A673 (cell line): ENCODE measurements around the gene ITPR1. TPM values are rescaled to one million over a fixed set of nuclear protein-coding genes. Genes with fewer than 3 reads are reported as not detected.

Experiments
- BruUV-seq: library from RNA; stranded (reverse); fragments of 400-500 nt; replicated peaks from 2 replicates; lab custom pipeline; 2021; lab: Mats Ljungman, UMichigan
- CTCF ChIA-PET: fragments of 300-600 bp; sonication (Branson Sonifier 250); formaldehyde crosslinking; loops from one replicate; lab custom pipeline; 2022; ENCODE audit warnings: antibody characterized with exemption; lab: Charles Lee
- POLR2A ChIA-PET: fragments of 300-600 bp; sonication (Branson Sonifier 250); formaldehyde crosslinking; loops from one replicate; lab custom pipeline; 2022; ENCODE audit warnings: antibody characterized with exemption; ENCODE audit not compliant: low non-redundant PET; lab: Charles Lee
- DNase-seq: peaks from one replicate; pipeline ENCODE4 v3.0.0-alpha.2; 2015; ENCODE audit warnings: low spot score
- H3K27ac ChIP-seq: fragments of 200-600 bp; sonication (generic); 2 replicates; pipeline ENCODE4 v1.5.1; 2016; ENCODE audit warnings: mixed run types, low read depth, mild to moderate bottlenecking, mixed read lengths, antibody characterized with exemption, low read length; ENCODE audit not compliant: poor library complexity, severe bottlenecking
- H3K27me3 ChIP-seq: fragments of 200-600 bp; sonication (generic); replicated peaks from 2 replicates; pipeline ENCODE4 v1.6.1; 2017; ENCODE audit warnings: mixed run types, low read depth, mild to moderate bottlenecking, mixed read lengths, antibody characterized with exemption, low read length; ENCODE audit not compliant: insufficient read depth, poor library complexity
- H3K36me3 ChIP-seq: fragments of 200-600 bp; sonication (generic); 2 replicates; pipeline ENCODE4 v1.6.1; 2016; ENCODE audit warnings: mixed run types, mild to moderate bottlenecking, mixed read lengths, antibody characterized with exemption, low read length; ENCODE audit not compliant: insufficient read depth, poor library complexity, severe bottlenecking
- H3K4me1 ChIP-seq: fragments of 200-600 bp; sonication (generic); 2 replicates; pipeline ENCODE4 v1.6.1; 2017; ENCODE audit warnings: mixed run types, mild to moderate bottlenecking, mixed read lengths, antibody characterized with exemption, low read length; ENCODE audit not compliant: insufficient read depth, poor library complexity, severe bottlenecking
- H3K4me3 ChIP-seq: fragments of 200-600 bp; sonication (generic); 2 replicates; pipeline ENCODE4 v1.5.1; 2016; ENCODE audit warnings: low read depth, mixed run types, mild to moderate bottlenecking, mixed read lengths, low read length; ENCODE audit not compliant: poor library complexity, severe bottlenecking
- H3K9me3 ChIP-seq: fragments of 200-600 bp; sonication (generic); 2 replicates; pipeline ENCODE4 v1.6.1; 2016; ENCODE audit warnings: mixed run types, low read depth, mild to moderate bottlenecking, mixed read lengths, antibody characterized with exemption, low read length; ENCODE audit not compliant: poor library complexity, severe bottlenecking
- CTCF ChIP-seq: fragments of 300-800, 200-600 bp; sonication (generic); conservative IDR thresholded peaks from 2 replicates; pipeline ENCODE4 v1.5.1; 2017; ENCODE audit warnings: low read depth, mild to moderate bottlenecking, antibody characterized with exemption, low read length, moderate library complexity, mixed read lengths
- EZH2 ChIP-seq: fragments of 200-600 bp; sonication (generic); IDR thresholded peaks from 2 replicates; pipeline ENCODE4 v1.6.1; 2017; ENCODE audit warnings: borderline replicate concordance, low read depth, mild to moderate bottlenecking, mixed read lengths, antibody characterized with exemption, low read length; ENCODE audit not compliant: poor library complexity, severe bottlenecking
- intact Hi-C: fragments of 100-400 bp; cut with micrococcal nuclease; formaldehyde crosslinking; loops from one replicate; pipeline ENCODE4 v1.10.0; 2022; ENCODE audit not compliant: unreplicated experiment
- total RNA-seq: library from RNA; stranded (reverse); gene quantifications from 2 replicates; pipeline ENCODE4 v1.2.3, GENCODE V29; 2021

The ITPR1 gene
- total RNA-seq, 1 experiment from 2014 or later = 8.6 TPM

- Histone ChIP-seq H3K27me3 (no peaks in the 10 kb centered on the region), H3K4me3 (no peak overlapping the region), H3K4me1 (no peaks in the 10 kb centered on the region), H3K36me3 (no peaks in the 10 kb centered on the region), H3K27ac (no peak overlapping the region), H3K9me3 (no peaks in the 10 kb centered on the region)
- no TSS peak for BruUV-seq
- POLR2A ChIA-PET = no interaction called here
- intact Hi-C loops = no loop called here
- CTCF ChIA-PET = no interaction called here
- no peak for TF ChIP-seq CTCF
- no peak for TF ChIP-seq EZH2
- DNase-seq = no peak
Observed at GRCh38 chr3:4886448-4886847, 393.3 kb downstream of the ITPR1 start.

DNA sequence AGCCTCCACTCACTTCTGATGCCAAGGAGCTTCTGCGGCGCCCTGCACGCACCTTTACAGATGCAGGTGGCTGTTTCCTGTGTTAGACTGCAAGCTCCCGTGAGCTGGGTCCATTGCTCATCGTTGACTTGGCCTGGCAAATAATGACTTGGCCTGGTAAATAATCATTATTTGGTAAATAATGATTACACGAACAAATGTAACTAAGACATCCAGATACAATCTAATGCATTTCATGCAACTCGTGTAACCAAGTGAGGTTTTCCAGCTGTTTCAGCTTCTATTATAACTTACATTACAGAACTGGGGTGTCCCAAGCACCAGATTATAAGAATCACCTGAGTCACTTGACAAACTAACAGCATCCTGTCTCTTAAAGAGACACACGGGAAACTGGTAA is 394.0 kb downstream of the ITPR1 start:
- ChIA-PET CTCF (no interaction called here), POLR2A (no interaction called here)
- H3K4me1 ChIP-seq = no peaks in the 10 kb centered on the region
- TF ChIP-seq CTCF (no peak), EZH2 (no peak)
- H3K27me3 ChIP-seq = no peaks in the 10 kb centered on the region
- BruUV-seq = no TSS peak
- H3K27ac ChIP-seq = no peak overlapping the region
- no peak for DNase-seq
- H3K4me3 ChIP-seq = no peak overlapping the region
- H3K9me3 ChIP-seq = no peaks in the 10 kb centered on the region
- intact Hi-C loops = no loop called here
- H3K36me3 ChIP-seq = no peaks in the 10 kb centered on the region

GRCh38 chr3:4888913-4889846 is 396.0 kb downstream of the ITPR1 start:
- H3K9me3 ChIP-seq = no peaks in the 10 kb centered on the region
- intact Hi-C loops = no loop called here
- no peak overlapping the region for H3K4me3 ChIP-seq
- TF ChIP-seq EZH2 (no peak), CTCF (no peak)
- CTCF ChIA-PET = no interaction called here
- POLR2A ChIA-PET = no interaction called here
- no TSS peak for BruUV-seq
- no peaks in the 10 kb centered on the region for H3K36me3 ChIP-seq
- DNase-seq = no peak
- no peaks in the 10 kb centered on the region for H3K27me3 ChIP-seq
- H3K27ac ChIP-seq = no peak overlapping the region
- no peaks in the 10 kb centered on the region for H3K4me1 ChIP-seq
